ENCODE results near the gene ZMIZ1.

- TF ChIP-seq EZH2 (IDR thresholded peaks at IDR 0.05; ENCODE audit: borderline replicate concordance, low read depth, low read length, poor library complexity, severe bottlenecking) (no peak), CTCF (conservative IDR thresholded peaks at IDR 0.05; ENCODE audit: low read depth, low read length) (no peak)
Observed at GRCh38 chr10:79128241-79128922, 59.6 kb downstream of the ZMIZ1 start.
